Kidney (tissue), 14 donors: ENCODE results near the gene USH2A. TPM values are rescaled to one million over a fixed set of nuclear protein-coding genes. Genes with fewer than 3 reads are reported as not detected.

Source experiments
- DNase-seq, 5 donors: peaks; one replicate each; pipeline ENCODE4 v3.0.0-alpha.2; 2013 to 2020
- FAIRE-seq: peaks from 2 replicates; lab custom pipeline; 2012; peaks lifted over from hg19 to GRCh38; lab: Jason Lieb, UNC
- H3K27ac ChIP-seq, 2 donors: one replicate each; pipeline ENCODE4 v1.7.0; 2013; ENCODE audit warnings: low read depth in 2 of 2, low read length in 2 of 2, inconsistent platforms in 1 of 2
- H3K27me3 ChIP-seq: one replicate; pipeline ENCODE4 v1.7.1; 2013; ENCODE audit warnings: low read length, inconsistent platforms; ENCODE audit not compliant: control insufficient read depth, insufficient read depth
- H3K36me3 ChIP-seq, 3 donors: one replicate each; pipeline versions ENCODE4 v1.7.0 to v1.7.1; 2013; ENCODE audit warnings: low read length in 3 of 3, control low read depth in 1 of 3, inconsistent platforms in 1 of 3; ENCODE audit not compliant: insufficient read depth in 3 of 3, control insufficient read depth in 2 of 3
- H3K4me1 ChIP-seq, 3 donors: one replicate each; pipeline versions ENCODE4 v1.7.0 to v1.7.1; 2013; ENCODE audit warnings: low read length in 3 of 3, inconsistent platforms in 1 of 3, low read depth in 1 of 3; ENCODE audit not compliant: control insufficient read depth in 2 of 3, insufficient read depth in 2 of 3
- H3K4me3 ChIP-seq, 3 donors: one replicate each; pipeline versions ENCODE4 v1.7.0 to v1.8.1; 2013; ENCODE audit warnings: low read length in 3 of 3, control low read depth in 1 of 3, inconsistent platforms in 1 of 3
- H3K9ac ChIP-seq, 3 donors: one replicate each; pipeline versions ENCODE4 v1.7.0 to v1.7.1; 2013; ENCODE audit warnings: low read length in 3 of 3, control low read depth in 1 of 3, inconsistent platforms in 1 of 3
- H3K9me3 ChIP-seq, 3 donors: one replicate each; pipeline versions ENCODE4 v1.7.0 to v1.7.1; 2013; ENCODE audit warnings: low read length in 3 of 3, control low read depth in 1 of 3, inconsistent platforms in 1 of 3; ENCODE audit not compliant: control insufficient read depth in 2 of 3, insufficient read depth in 1 of 3
- intact Hi-C: fragments of 100-400 bp; cut with DNase I; formaldehyde crosslinking; loops from one replicate; pipeline ENCODE4 v1.11.1; 2022
- polyA plus RNA-seq: library from polyadenylated mRNA; stranded (reverse); fragments of 350-450 nt; fragmentation: Illumina TruSeq; extraction: RNeasy Lipid Tissue Mini Kit (QIAGEN cat#74804); gene quantifications from one replicate; pipeline ENCODE4 v1.2.3, GENCODE V29; 2014; ENCODE audit warnings: low read depth, low replicate concordance; ENCODE audit not compliant: insufficient read depth
- total RNA-seq: library from RNA; stranded (reverse); fragmentation: NEBNext Ultra II Directional; extraction: Animal tissue kit (Norgen Biotek cat#: 25700); gene quantifications from one replicate; pipeline ENCODE4 v1.2.1, GENCODE V29; 2021
- TF ChIP-seq, protein P1 (sequence below): IDR thresholded peaks from 3 replicates; pipeline ENCODE4 v1.5.1; 2012; ENCODE audit warnings: mild to moderate bottlenecking, moderate library complexity, borderline replicate concordance; ENCODE audit not compliant: insufficient read depth; ENCODE audit errors: extremely low read depth
- donor health status: control.
- donor health status: control.
- donor health status: control.
- donor health status: control.
- donor health status: control.
- donor health status: DM: yes; HTN: yes; CAD: no.
- donor health status: Normal renal cell carcinoma (clear cell type).

The USH2A gene
- total and polyA plus RNA-seq, 2 donors from 2014 or later = 0.06 TPM; not detected in 1

DNA sequence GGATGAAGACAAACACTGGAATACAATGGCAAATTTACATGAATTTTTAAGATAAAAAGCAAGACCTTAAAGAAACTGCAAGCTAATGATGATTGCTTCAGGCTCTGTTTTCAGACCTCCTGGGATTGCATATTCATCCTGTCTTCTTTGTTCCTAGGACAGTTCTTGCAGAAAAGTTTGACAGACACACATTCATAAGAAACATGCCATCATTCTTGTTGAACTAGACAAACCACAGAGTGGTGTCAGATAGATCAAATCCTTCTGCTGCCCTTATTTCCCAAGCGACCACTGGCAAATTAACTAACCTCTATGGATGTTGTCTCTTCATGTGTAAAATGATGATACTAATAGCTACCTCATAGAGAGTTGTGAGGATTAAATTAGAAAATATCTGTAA, 674.8 kb downstream of the USH2A start:
- Histone ChIP-seq H3K9ac (no peak overlapping the region), H3K9me3 (no peaks in the 10 kb centered on the region), H3K4me3 (no peak overlapping the region)

DNA sequence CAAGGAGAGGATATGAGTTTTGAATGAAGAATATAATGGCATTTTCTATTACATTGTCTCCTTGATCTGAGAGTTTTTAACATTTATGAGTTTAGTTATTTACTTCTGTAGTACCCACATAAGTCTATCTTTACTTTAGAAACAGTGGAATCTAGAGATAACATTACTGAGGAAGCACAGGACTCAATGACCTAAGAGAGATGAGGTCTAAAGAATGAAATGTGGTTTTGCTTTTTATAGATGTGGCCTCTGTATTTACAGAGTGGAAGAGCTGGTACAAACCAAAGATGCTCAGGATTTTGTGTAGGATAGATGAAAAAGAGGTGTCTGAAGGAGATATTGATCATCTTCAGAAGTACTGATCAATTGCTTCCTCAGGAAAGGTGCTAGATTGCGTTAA, 678.8 kb downstream of the USH2A start:
- H3K9me3 ChIP-seq = no peaks in the 10 kb centered on the region
- H3K9ac ChIP-seq = no peak overlapping the region
- H3K4me3 ChIP-seq = no peak overlapping the region
- H3K36me3 ChIP-seq = no peaks in the 10 kb centered on the region
- no peaks in the 10 kb centered on the region for H3K4me1 ChIP-seq
- no peak for FAIRE-seq
- no peak for DNase-seq
- no peak overlapping the region for H3K27ac ChIP-seq
- H3K27me3 ChIP-seq = no peaks in the 10 kb centered on the region
- intact Hi-C loops = no loop called here
- TF ChIP-seq, protein P1, sequence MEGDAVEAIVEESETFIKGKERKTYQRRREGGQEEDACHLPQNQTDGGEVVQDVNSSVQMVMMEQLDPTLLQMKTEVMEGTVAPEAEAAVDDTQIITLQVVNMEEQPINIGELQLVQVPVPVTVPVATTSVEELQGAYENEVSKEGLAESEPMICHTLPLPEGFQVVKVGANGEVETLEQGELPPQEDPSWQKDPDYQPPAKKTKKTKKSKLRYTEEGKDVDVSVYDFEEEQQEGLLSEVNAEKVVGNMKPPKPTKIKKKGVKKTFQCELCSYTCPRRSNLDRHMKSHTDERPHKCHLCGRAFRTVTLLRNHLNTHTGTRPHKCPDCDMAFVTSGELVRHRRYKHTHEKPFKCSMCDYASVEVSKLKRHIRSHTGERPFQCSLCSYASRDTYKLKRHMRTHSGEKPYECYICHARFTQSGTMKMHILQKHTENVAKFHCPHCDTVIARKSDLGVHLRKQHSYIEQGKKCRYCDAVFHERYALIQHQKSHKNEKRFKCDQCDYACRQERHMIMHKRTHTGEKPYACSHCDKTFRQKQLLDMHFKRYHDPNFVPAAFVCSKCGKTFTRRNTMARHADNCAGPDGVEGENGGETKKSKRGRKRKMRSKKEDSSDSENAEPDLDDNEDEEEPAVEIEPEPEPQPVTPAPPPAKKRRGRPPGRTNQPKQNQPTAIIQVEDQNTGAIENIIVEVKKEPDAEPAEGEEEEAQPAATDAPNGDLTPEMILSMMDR = no peak

More for the DNA sequence above, 674.8 kb downstream of the USH2A start:
- Histone ChIP-seq H3K27ac (no peak overlapping the region), H3K36me3 (no peaks in the 10 kb centered on the region), H3K27me3 (no peaks in the 10 kb centered on the region), H3K4me1 (no peaks in the 10 kb centered on the region)
- TF ChIP-seq, protein P1 = no peak
- DNase-seq = no peak
- FAIRE-seq = no peak
- intact Hi-C loops = no loop called here

DNA sequence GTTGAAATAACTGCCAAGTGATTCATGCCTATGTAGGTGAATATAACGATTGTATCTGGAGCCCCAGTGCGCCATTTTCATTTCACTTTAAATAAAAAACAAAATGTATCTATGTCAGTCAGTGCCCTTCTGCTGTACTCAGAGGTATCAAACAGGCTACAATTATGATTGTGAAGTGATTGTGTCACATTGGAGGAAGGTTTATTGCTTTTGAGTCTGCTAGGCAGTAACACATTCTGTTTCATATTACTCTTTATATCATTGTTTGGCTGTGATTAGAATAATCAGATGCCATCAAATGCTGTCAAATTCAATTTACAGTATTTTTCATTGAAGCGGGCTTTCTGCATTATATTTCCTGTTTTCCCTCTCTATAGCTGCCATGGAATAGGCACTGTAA, 684.2 kb downstream of the USH2A start:
- H3K9ac ChIP-seq = no peak overlapping the region
- FAIRE-seq (no peak), DNase-seq (no peak)
- no peaks in the 10 kb centered on the region for H3K36me3 ChIP-seq
- intact Hi-C loops = no loop called here
- no peaks in the 10 kb centered on the region for H3K4me1 ChIP-seq
- TF ChIP-seq, protein P1 = no peak
- no peaks in the 10 kb centered on the region for H3K9me3 ChIP-seq
- H3K4me3 ChIP-seq = no peak overlapping the region
- H3K27ac ChIP-seq = no peak overlapping the region
- H3K27me3 ChIP-seq = no peaks in the 10 kb centered on the region

DNA sequence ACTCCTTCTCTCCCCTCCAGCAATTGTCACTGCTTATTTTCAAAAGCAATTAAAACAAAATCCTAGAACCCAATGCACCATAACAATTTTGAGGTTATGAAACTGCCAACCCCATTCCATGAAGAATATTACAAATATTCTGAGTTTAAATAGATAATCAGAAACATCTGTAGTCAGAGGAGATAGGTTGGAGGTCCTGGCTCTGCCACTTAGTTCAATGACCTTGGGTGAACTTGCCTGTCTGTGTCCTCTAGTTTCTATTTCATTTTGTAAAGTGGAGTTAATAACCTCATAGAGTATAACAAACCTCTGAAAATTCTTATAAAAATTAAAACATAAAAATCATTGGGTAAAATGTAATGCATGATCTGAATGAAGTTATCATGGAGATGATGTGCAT, 691.5 kb downstream of the USH2A start:
- no peaks in the 10 kb centered on the region for H3K4me1 ChIP-seq
- intact Hi-C loops = no loop called here
- H3K9ac ChIP-seq = no peak overlapping the region
- no peak overlapping the region for H3K4me3 ChIP-seq
- no peak overlapping the region for H3K27ac ChIP-seq
- DNase-seq (no peak), FAIRE-seq (no peak)
- no peaks in the 10 kb centered on the region for H3K36me3 ChIP-seq
- TF ChIP-seq, protein P1 = no peak
- H3K9me3 ChIP-seq = no peaks in the 10 kb centered on the region
- H3K27me3 ChIP-seq = no peaks in the 10 kb centered on the region
